AG08395 (cell line): Measurements from ENCODE around the gene ASB12.

Experiments used
- DNase-seq: peaks from one replicate; pipeline ENCODE4 v3.0.0; 2012; ENCODE audit warnings: mixed read lengths, low spot score

ASB12 gene

DNA sequence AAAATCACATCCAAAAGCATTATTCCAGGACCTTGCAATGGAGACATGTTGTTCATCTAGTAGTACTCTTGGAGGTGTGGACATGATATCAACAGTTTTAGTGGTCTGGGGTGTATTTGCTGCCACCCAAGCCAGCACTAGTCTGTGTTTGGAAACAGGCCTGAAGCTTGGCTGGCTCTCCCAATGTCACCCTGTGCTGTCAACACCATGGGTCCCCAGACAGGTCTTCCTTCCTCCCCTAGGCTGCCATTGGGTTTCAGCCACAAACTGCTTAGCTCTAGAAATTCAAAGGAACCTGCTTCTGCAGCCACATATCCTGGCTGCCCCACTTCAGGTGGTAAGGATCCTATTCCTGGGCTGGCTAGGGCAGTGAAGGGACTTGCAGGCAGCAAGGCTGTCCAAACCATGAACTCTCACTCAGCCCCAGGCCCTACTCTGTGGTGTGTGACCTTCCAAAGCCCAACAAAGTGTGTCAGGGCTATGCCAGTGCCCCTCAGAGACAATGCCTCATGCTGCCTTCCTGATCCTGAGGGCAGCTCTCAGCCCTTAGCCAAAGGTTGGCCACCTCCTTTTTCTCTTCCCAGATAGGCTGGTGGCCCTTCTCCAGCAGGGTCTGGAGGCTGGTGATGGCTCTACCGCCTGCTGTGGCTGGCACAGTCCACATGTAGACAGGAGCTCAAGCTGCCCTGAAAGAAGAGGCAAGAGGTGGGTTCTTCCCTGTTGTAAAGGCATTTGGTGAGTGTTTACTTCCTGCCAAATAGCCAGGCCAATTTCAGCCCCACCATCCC is 43.2 kb downstream of the ASB12 start:
- DNase-seq, result no peak

DNA sequence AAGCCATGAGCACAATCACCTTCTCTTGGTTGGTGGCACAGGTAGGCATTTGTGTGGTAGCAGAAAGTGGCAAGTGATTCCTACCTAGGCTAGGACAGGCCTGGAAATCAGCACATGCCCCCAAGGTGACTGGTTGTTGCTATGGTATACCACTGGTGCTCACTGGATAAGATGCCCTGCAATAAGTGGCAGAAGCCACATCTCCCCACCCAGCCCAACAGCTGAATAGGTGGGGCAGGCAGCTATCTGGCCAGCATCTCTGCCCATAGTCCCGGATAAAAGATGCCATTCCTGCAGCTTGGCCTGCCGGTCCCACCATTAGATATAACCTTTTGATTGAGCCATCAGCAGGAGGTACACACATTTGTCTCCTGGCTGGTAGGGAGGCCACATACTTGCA is 46.0 kb downstream of the ASB12 start:
- no peak for DNase-seq

DNA sequence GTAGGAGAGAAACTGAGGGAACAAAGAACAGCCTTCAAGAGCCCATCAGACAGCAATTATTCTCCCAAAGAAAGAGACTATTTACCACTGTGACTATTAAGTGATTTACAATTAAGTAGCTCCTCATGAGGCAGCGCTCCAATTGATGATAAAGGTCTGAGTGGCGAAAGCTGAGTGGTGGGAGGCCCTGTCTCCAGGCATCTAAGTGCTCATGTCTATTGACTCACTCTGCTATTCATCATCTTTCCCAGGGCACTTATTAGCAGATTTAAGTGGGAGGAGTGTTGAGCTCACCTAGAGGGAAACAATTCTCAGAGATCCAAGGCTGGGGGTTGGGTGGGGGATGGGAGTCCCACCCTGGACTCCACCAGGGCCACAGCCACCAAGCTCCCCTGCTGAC is 48.2 kb downstream of the ASB12 start:
- DNase-seq, result no peak

DNA sequence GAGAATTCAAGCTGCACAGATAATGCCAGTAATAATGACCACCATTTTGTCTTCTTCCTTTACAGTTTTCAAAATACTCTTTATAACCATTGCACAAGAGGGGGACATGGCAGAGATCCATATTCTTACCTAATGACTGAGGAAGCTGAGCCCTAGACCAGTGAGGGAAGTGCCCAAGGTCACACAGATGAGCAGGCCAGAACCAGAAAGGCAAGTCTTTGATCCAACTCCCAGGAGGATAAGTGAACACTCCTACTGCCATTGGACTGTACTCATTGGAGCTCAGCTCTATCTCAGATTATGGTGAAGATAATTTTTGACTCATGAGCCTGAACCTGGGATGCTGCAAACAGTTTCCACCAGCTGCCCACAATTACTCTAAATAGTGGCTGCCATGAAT is 53.5 kb downstream of the ASB12 start:
- no peak for DNase-seq
